PC-9 (cell line): ENCODE measurements around the gene NPR1. TPM values are rescaled to one million over a fixed set of nuclear protein-coding genes. Genes with fewer than 3 reads are reported as not detected.

Experiments
- BruUV-seq: library from RNA; stranded (reverse); fragments of 400-500 nt; replicated peaks from 2 replicates; lab custom pipeline; 2021; lab: Mats Ljungman, UMichigan
- CTCF ChIA-PET: fragments of 300-600 bp; sonication (Branson Sonifier 250); formaldehyde crosslinking; loops from one replicate; lab custom pipeline; 2022; ENCODE audit warnings: antibody characterized with exemption; lab: Charles Lee
- POLR2A ChIA-PET: fragments of 300-600 bp; sonication (Branson Sonifier 250); formaldehyde crosslinking; loops from one replicate; lab custom pipeline; 2022; ENCODE audit warnings: antibody characterized with exemption; ENCODE audit not compliant: unreplicated experiment; lab: Charles Lee
- DNase-seq, 2 experiments: peaks; one replicate each; pipeline versions ENCODE4 v3.0.0 to v3.0.0-alpha.2; 2015 to 2022; ENCODE audit warnings: mixed read lengths in 1 of 2
- H2AFZ ChIP-seq: fragments of 200-600 bp; sonication (generic); 2 replicates; pipeline ENCODE4 v1.8.1; 2017; ENCODE audit warnings: antibody characterized with exemption
- H3F3A ChIP-seq: fragments of 200-600 bp; sonication (generic); 2 replicates; pipeline ENCODE4 v1.8.1; 2017; ENCODE audit warnings: antibody characterized with exemption, mild to moderate bottlenecking, low read depth; ENCODE audit not compliant: insufficient read depth
- H3K27ac ChIP-seq: fragments of 200-600 bp; sonication (generic); 2 replicates; pipeline ENCODE4 v1.6.1; 2016; ENCODE audit warnings: mixed run types
- H3K27me3 ChIP-seq: fragments of 200-600 bp; sonication (generic); 2 replicates; pipeline ENCODE4 v1.6.1; 2016; ENCODE audit warnings: low read depth, mixed run types; ENCODE audit not compliant: insufficient read depth
- H3K36me3 ChIP-seq: fragments of 200-600 bp; sonication (generic); 2 replicates; pipeline ENCODE4 v1.6.1; 2016; ENCODE audit warnings: low read depth, mixed run types
- H3K4me1 ChIP-seq: fragments of 200-600 bp; sonication (generic); replicated peaks from 2 replicates; pipeline ENCODE4 v1.6.1; 2016; ENCODE audit warnings: mixed run types; ENCODE audit not compliant: insufficient read depth
- H3K4me2 ChIP-seq: fragments of 200-600 bp; sonication (generic); 2 replicates; pipeline ENCODE4 v1.6.1; 2017; ENCODE audit warnings: mixed run types
- H3K4me3 ChIP-seq: fragments of 200-600 bp; sonication (generic); 2 replicates; pipeline ENCODE4 v1.6.1; 2016; ENCODE audit warnings: mixed run types
- H3K79me2 ChIP-seq: fragments of 200-600 bp; sonication (generic); 2 replicates; pipeline ENCODE4 v1.6.1; 2017; ENCODE audit warnings: low read depth, mixed run types
- H3K9me2 ChIP-seq: fragments of 200-600 bp; sonication (generic); 2 replicates; pipeline ENCODE4 v1.8.1; 2017; ENCODE audit warnings: mild to moderate bottlenecking; ENCODE audit not compliant: insufficient read depth
- H3K9me3 ChIP-seq: fragments of 200-600 bp; sonication (generic); 2 replicates; pipeline ENCODE4 v1.8.1; 2016; ENCODE audit warnings: low read depth; ENCODE audit not compliant: insufficient read depth
- H4K20me1 ChIP-seq: fragments of 200-600 bp; sonication (generic); 2 replicates; pipeline ENCODE4 v1.8.1; 2017; ENCODE audit not compliant: insufficient read depth
- EZH2 ChIP-seq: fragments of 200-600 bp; sonication (generic); IDR thresholded peaks from 2 replicates; pipeline ENCODE4 v1.8.0; 2017; ENCODE audit warnings: antibody characterized with exemption, low read depth
- intact Hi-C: fragments of 100-400 bp; cut with micrococcal nuclease; formaldehyde crosslinking; loops from one replicate; pipeline ENCODE4 v1.10.0; 2022; ENCODE audit not compliant: unreplicated experiment
- total RNA-seq: library from RNA; stranded (reverse); gene quantifications from 2 replicates; pipeline ENCODE4 v1.2.3, GENCODE V29; 2021
- TF ChIP-seq, protein P1 (sequence below): fragments of 200-600 bp; sonication (generic); conservative IDR thresholded peaks from 2 replicates; pipeline ENCODE4 v1.6.1; 2017; ENCODE audit warnings: mixed run types, antibody characterized with exemption, mild to moderate bottlenecking, moderate library complexity

Gene NPR1
- total RNA-seq, 1 experiment from 2014 or later, result 0.98 TPM

DNA sequence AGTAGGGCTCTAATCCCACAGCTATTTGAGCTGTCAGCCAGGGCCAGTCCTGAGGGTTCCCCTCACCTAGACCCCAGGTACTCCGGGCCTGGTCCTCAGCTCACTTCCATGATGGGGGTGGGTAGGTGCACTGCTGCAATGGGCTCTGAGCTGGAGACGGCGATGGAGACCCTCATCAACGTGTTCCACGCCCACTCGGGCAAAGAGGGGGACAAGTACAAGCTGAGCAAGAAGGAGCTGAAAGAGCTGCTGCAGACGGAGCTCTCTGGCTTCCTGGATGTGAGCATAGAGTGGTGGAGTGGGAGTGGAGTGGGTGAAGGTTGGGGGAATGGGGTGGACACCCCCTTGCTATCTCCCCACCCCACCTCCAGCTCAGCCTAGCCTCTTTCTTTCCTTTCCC is 48.1 kb upstream of the NPR1 start:
- H3K27ac ChIP-seq, result no peak overlapping the region
- DNase-seq, result no peak
- H3K4me2 ChIP-seq, result no peak overlapping the region
- no peak for TF ChIP-seq EZH2
- H3K4me3 ChIP-seq, result no peak overlapping the region
- H3K4me1 ChIP-seq, result peaks cover 26% of the 10 kb centered on the region
- POLR2A ChIA-PET, result no interaction called here
- intact Hi-C loops, result no loop called here
- CTCF ChIA-PET, result no interaction called here
- BruUV-seq, result no TSS peak
- H3K27me3 ChIP-seq, result no peaks in the 10 kb centered on the region
- H3K9me3 ChIP-seq, result no peaks in the 10 kb centered on the region
- H3K36me3 ChIP-seq, result no peaks in the 10 kb centered on the region; the same call in 1 of the 2 replicates
- H3K9me2 ChIP-seq, result no peaks in the 10 kb centered on the region
- H3K79me2 ChIP-seq, result peaks cover 29% of the 10 kb centered on the region
- peaks cover 2% of the 10 kb centered on the region; the same call in 1 of the 2 replicates for H4K20me1 ChIP-seq
- H2AFZ ChIP-seq, result no peak overlapping the region
- H3F3A ChIP-seq, result peaks cover 21% of the 10 kb centered on the region

DNA sequence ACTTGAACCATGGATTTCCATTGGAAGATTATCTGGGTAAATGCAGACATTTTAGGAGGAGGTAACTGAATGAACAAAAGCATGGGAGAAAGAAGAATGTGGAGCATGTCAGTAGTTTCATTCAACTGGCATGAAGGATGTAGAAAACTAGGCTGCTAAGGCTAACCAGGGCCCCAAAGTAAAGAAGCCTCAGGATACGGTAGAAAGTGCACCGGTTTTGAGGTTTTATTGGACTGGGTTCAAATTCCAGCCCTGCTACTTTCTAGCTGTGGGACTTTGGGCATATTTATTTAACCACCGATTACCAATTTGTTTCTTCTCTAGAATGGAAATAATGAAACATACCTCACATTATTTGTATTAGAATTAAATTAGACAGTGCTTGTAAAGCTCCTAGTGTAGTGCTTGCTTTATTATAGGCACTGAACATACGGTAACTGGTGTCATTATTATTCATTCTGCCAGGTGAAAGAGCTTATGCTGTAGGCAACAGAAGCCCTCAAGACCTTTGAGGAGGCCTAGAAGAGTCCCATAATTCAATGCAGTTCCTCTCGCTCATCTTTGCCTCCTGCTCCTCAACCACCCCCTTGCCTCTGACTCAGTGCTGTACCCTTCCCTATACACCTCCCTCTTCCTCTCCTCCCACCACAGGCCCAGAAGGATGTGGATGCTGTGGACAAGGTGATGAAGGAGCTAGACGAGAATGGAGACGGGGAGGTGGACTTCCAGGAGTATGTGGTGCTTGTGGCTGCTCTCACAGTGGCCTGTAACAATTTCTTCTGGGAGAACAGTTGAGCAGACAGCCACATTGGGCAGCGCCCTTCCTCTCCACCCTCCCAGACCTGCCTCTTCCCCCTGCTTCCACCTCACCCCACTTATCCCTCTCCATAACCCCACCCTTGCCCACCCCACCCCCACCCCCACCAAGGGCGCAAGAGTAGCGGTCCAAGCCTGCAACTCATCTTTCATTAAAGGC is 47.2 kb upstream of the NPR1 start:
- peaks cover 26% of the 10 kb centered on the region for H3K4me1 ChIP-seq
- H3K9me3 ChIP-seq, result no peaks in the 10 kb centered on the region
- H4K20me1 ChIP-seq, result peaks cover 4% of the 10 kb centered on the region; the same call in 1 of the 2 replicates
- BruUV-seq, result no TSS peak
- no peak for TF ChIP-seq EZH2
- TF ChIP-seq, protein P1, sequence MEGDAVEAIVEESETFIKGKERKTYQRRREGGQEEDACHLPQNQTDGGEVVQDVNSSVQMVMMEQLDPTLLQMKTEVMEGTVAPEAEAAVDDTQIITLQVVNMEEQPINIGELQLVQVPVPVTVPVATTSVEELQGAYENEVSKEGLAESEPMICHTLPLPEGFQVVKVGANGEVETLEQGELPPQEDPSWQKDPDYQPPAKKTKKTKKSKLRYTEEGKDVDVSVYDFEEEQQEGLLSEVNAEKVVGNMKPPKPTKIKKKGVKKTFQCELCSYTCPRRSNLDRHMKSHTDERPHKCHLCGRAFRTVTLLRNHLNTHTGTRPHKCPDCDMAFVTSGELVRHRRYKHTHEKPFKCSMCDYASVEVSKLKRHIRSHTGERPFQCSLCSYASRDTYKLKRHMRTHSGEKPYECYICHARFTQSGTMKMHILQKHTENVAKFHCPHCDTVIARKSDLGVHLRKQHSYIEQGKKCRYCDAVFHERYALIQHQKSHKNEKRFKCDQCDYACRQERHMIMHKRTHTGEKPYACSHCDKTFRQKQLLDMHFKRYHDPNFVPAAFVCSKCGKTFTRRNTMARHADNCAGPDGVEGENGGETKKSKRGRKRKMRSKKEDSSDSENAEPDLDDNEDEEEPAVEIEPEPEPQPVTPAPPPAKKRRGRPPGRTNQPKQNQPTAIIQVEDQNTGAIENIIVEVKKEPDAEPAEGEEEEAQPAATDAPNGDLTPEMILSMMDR, result no peak
- POLR2A ChIA-PET, result no interaction called here
- H3K36me3 ChIP-seq, result peaks cover 3% of the 10 kb centered on the region
- H3F3A ChIP-seq, result peaks cover 18% of the 10 kb centered on the region
- no peak overlapping the region for H3K4me2 ChIP-seq
- H3K79me2 ChIP-seq, result peaks cover 29% of the 10 kb centered on the region
- no peak overlapping the region for H3K27ac ChIP-seq
- DNase-seq, result no peak
- H3K27me3 ChIP-seq, result no peaks in the 10 kb centered on the region
- intact Hi-C loops, result no loop called here
- H2AFZ ChIP-seq, result no peak overlapping the region
- no peak overlapping the region for H3K4me3 ChIP-seq
- CTCF ChIA-PET, result no interaction called here
- H3K9me2 ChIP-seq, result no peaks in the 10 kb centered on the region

DNA sequence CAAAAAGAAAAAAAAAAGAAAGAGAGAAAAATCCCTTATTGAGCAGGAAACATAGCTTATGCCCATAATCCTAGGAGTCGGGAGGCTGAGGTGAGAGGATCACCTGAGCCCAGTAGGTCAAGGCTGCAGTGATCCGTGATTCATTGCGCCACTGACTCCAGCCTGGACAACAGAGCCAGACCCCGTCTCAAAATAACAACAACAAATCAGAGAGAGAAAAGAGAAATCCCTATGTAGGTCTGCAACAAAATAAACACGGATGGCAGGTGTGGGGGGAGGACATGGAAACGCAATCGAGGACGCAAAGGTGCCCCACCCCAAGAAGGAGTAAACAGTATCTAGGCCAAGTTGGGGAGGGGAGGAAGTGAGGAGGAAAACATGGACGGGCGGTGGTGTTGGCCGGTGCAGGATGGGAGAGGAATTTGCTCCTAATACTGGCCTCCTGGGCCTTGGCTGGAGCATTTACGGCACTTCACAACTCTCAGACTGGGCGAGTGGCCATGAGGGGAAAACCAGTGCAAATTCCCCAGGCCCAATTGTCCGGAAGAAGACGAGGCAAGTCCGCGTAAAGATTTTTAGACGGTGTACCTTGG is 45.2 kb upstream of the NPR1 start:
- no peak for TF ChIP-seq EZH2
- Histone ChIP-seq H2AFZ (no peak overlapping the region), H3K4me1 (peaks cover 20% of the 10 kb centered on the region), H3K9me3 (no peaks in the 10 kb centered on the region), H3K9me2 (no peaks in the 10 kb centered on the region), H3F3A (peaks cover 21% of the 10 kb centered on the region), H3K4me2 (peak overlapping the region; percentile 80), H3K27ac (peak overlapping the region; percentile 100), H3K4me3 (peak overlapping the region; percentile 96; the same call in 1 of the 2 replicates), H3K27me3 (no peaks in the 10 kb centered on the region), H4K20me1 (peaks cover 12% of the 10 kb centered on the region), H3K36me3 (peaks cover 21% of the 10 kb centered on the region), H3K79me2 (peaks cover 43% of the 10 kb centered on the region)
- DNase-seq, result no peak
- POLR2A ChIA-PET, result interaction anchor here (0.6 to 2.1 kb wide), 13 partner anchors 15 to 1647 kb away, joined by 3 to 48 read pairs (median 6); partner anchors contain the start of genes S100A14, S100A16 and S100A4
- BruUV-seq, result no TSS peak
- CTCF ChIA-PET, result no interaction called here
- intact Hi-C loops, result loop anchor here (1.0 kb wide), 1 partner anchor 20 kb away; the partner anchor contains the start of gene S100A16
